AG09309 (cell line): Measurements from ENCODE around the gene MATK.

Experiments
- DNase-seq: peaks from one replicate; pipeline ENCODE4 v3.0.0-alpha.2; 2010; ENCODE audit warnings: low read depth
- H3K4me3 ChIP-seq: 2 replicates; pipeline ENCODE4 v1.5.1; 2011; ENCODE audit warnings: mild to moderate bottlenecking, low read depth, low read length, moderate library complexity; ENCODE audit not compliant: control insufficient read depth
- CTCF ChIP-seq: IDR thresholded peaks from 2 replicates; pipeline ENCODE4 v1.5.1; 2011; ENCODE audit warnings: mild to moderate bottlenecking, low read depth, low read length, inconsistent platforms; ENCODE audit not compliant: insufficient read depth, control insufficient read depth; ENCODE audit errors: missing control alignments

MATK gene

GRCh38 chr19:3803114-3803888 lies 17.1 kb upstream of the MATK start:
- no peak for TF ChIP-seq CTCF
- no peak overlapping the region for H3K4me3 ChIP-seq
- DNase-seq: no peak

GRCh38 chr19:3801412-3802096 lies 15.4 kb upstream of the MATK start:
- peak overlapping the region; percentile 0 for H3K4me3 ChIP-seq
- TF ChIP-seq CTCF: peak; percentile 37
- no peak for DNase-seq

- H3K4me3 ChIP-seq: no peak overlapping the region; the same call in 1 of the 2 replicates
- TF ChIP-seq CTCF: no peak
These were observed 14.8 kb upstream of the MATK start for GRCh38 chr19:3800996-3801395.

GRCh38 chr19:3798137-3798536 lies 12.0 kb upstream of the MATK start:
- no peak for TF ChIP-seq CTCF

More at GRCh38 chr19:3800996-3801395, 14.8 kb upstream of the MATK start:
- no peak for DNase-seq

GRCh38 chr19:3796358-3796757 lies 10.2 kb upstream of the MATK start:
- no peak for TF ChIP-seq CTCF
- DNase-seq: no peak
- no peak overlapping the region for H3K4me3 ChIP-seq

More at GRCh38 chr19:3798137-3798536, 12.0 kb upstream of the MATK start:
- no peak overlapping the region for H3K4me3 ChIP-seq
- no peak for DNase-seq

- no peak for TF ChIP-seq CTCF
- no peak for DNase-seq
- no peak overlapping the region for H3K4me3 ChIP-seq
These were observed 7.6 kb upstream of the MATK start for GRCh38 chr19:3793799-3794198.
